ENCODE data around the gene EXOSC9.

- TF ChIP-seq POLR2A (IDR thresholded peaks at IDR 0.05; ENCODE audit: extremely low read depth, insufficient read length) (no peak), CTCF (IDR thresholded peaks at IDR 0.05; ENCODE audit: low read depth, low read length) (no peak)
These were observed 6.5 kb upstream of the EXOSC9 start for GRCh38 chr4:121794505-121795188.

Measured in NB4 (cell line).